NCI-H69 (cell line): ENCODE data around the gene MSL3B.

Experiments
- DNase-seq: peaks from one replicate; lab custom pipeline; 2025; lab: John Stamatoyannopoulos, UW

MSL3B gene

DNA sequence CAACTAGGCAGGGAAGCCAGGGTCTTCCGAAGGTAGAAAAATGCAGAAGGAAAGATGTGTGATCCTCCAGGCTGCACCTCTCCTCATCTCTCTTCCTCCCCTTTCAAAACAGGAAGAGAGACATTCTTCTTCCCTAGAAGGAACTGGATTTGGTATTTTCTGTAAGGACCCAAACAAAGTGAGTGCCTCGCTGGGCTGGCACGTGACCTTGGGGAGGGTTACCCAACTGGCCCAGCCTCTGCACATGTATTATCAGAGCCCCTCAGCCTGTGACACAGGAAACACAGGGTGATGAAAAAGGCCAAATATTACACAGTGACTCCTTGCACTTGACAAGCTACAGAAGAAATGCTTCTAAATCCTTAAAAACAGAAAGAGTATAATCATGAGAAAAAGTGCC is 16.1 kb downstream of the MSL3B start:
- no peak for DNase-seq

- no peak for DNase-seq
Measured at GRCh38 chr2:233851169-233851568, 17.0 kb downstream of the MSL3B start.

DNA sequence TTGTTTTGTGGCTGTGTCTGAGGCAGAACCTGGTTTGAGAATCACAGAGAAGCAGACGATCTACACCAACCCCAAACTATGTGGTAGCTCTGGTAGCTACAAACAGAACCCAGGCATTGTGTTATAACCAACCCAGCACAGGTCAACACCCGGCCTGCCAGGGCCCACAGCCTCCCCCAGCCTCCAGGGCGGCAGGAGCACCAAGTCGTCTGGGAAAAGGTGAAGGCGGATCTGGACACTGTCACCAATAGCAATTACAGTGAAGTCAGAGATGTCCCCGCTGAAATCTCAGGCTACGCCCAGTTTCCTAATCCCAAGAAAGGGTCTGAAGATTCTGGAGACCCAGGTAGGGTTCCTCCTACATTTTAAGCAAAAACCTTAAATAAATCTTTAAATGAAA is 17.4 kb downstream of the MSL3B start:
- DNase-seq = no peak

DNA sequence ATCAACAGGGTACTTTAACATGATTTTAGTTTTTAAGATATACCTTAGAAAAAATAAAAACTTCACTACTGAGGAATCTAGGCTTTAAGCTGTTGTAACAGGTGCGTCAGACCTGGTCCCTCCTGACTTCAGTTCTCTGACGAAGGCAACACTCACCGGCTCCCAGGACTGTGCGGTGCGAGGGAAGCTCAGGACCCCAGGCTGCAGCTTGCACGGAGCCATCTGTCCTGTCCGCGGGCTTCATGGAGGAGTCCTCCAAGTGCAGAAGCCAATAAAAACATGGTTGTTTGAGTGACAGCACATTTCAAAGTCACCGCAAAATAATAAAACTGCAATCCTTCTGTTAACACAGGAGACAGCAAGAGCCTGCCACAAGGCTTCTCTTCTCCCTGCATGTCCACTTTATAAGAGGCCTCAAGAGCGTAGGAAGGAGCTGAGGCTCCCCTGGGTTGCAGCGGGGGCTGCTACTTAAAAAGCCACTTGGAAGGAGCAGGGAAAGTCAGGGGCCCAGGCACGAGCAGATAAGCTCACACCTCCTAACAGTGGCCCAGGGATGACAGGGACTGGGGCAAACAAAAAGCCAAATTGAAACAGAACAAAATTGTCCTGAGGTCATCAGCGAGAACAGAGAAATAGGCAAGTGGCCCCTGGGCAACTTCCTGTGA is 18.4 kb downstream of the MSL3B start:
- DNase-seq = no peak

GRCh38 chr2:233848276-233848675 is 19.9 kb downstream of the MSL3B start:
- no peak for DNase-seq

- DNase-seq = no peak
Measured at GRCh38 chr2:233847248-233847898, 20.8 kb downstream of the MSL3B start.

DNA sequence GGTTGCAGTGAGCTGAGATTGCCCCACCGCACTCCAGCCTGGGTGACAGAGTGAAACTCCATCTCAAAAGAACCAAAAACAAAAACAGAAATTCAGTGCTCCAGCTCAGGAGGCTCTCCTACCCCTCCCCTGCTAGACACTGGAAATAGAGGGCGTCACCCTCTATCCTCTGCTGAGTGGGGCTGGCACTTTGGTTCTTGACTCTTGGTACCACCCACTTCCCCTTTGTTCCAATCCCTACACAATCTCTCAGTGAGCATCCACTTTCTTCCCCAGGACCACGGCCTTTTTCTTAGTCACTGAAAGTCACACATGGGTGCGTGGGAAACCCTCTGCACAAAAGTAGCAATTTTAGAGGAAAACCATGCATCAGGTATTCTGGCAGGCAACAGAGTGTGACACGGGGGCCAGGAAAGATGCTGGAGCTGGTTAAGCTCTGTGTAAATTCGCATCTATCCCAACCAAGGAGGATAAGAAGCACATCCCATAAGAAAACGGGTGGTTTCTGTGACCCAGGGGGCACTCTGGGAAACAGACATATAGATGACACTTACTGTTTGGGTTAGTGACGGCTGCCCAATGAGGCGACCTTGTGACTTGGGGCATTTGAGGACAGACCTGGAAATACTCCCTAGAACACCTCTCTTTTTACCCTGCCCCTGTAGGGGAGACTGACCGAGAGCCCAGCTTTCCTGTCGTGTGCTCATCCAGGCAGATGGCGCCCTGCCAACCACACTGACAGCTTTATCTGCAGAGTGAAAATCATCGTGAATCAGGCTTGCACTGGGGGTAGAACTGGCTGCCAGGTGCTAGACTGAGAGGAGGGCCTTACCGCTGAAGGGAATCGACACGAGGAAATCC is 21.6 kb downstream of the MSL3B start:
- DNase-seq = no peak

GRCh38 chr2:233845301-233846060 is 22.7 kb downstream of the MSL3B start:
- no peak for DNase-seq

DNA sequence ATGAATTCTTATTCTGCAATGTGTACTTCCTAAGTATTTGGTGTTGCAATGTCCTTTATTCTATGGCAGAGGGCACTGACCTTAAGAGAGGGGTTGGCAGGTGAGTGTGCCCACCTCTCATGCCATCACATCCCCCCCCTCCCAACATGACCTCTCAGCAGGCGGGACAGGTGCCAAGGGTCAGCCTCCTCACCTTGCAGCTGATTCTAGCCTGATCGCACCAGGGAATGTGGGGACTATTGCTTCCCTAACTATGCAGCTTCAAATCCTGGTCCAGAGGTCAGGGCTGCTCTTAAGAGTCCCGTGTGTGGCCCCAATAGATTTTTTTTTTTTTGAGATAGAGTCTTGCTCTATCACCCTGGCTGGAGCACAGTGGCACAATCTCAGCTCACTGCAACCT is 23.4 kb downstream of the MSL3B start:
- no peak for DNase-seq

GRCh38 chr2:233844064-233844807 is 23.9 kb downstream of the MSL3B start:
- no peak for DNase-seq

GRCh38 chr2:233841183-233841582 is 27.0 kb downstream of the MSL3B start:
- DNase-seq = no peak

DNA sequence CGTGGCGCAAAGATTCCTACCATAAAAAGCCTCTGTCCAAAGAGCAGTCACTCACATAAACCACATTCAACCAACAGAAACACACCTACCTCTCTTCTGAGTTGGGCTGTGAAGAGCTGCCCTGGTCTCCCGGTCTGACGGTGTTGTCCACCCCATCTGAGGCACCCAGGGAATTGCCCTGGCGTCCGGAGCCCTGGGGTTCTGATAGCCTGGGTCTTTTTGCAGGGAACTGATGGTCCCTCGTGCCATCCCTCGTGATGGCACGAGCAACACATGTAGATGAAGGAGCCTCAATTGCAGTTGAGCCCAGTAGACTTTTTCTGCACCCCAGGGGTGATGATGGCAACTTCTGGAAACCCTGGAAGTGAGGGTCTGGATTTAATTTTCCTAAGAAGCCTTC is 27.7 kb downstream of the MSL3B start:
- DNase-seq = no peak

- DNase-seq = no peak
Measured at GRCh38 chr2:233839447-233839820, 28.8 kb downstream of the MSL3B start.

GRCh38 chr2:233838726-233839446 is 29.3 kb downstream of the MSL3B start:
- no peak for DNase-seq

GRCh38 chr2:233838251-233838650 is 29.9 kb downstream of the MSL3B start:
- no peak for DNase-seq

DNA sequence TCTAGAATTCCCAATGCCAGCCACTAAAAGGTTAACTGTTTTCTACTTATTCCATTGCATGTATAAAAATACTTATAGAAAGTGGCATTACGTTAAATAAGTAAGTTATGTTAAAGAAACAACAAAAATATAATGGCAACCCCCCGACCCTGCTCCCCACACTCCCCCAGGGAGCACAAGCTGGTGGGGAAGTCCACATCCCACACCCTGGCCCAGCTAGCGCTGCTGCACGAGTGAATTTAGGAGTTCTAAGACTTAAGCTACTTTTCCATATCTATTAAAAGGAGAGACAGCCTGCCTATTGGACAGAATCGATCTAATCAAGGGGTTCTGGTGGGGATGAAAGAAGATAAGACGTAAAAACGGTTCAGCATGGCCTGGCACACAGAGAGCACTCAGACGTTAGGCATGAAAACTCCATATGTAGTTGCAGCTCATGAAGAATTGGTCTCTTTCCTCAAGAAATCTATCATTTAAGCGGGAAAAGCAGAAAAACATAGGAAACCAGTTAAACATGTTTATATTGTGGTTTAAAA is 30.4 kb downstream of the MSL3B start:
- no peak for DNase-seq

DNA sequence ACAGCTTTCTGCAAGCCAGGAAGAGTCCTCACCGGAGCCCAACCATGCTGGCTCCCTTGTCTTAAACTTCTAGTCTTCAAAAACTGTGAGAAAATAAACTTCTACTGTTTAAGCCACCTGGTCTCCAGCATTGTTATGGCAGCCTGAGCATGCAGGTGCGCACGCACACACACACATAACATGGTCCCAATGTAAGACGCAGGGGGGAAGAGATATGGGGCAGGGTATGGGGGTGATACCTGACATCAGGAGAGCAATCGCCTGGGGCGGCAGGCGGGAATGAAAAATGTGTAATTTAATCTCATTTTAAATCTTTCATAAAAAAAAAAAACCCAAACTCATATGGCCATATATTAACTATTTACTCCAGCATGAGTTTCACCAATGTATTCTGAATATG is 31.8 kb downstream of the MSL3B start:
- no peak for DNase-seq

GRCh38 chr2:233835230-233836186 is 32.7 kb downstream of the MSL3B start:
- DNase-seq = no peak

GRCh38 chr2:233833345-233833744 is 34.8 kb downstream of the MSL3B start:
- DNase-seq = peak; percentile 4
